ENCODE data around the gene SFT2D1. TPM values are rescaled to one million over a fixed set of nuclear protein-coding genes. Genes with fewer than 3 reads are reported as not detected.

Gene SFT2D1
- total RNA-seq, 1 donor from 2014 or later, result 77.7 TPM

- no peak for TF ChIP-seq CTCF (IDR thresholded peaks at IDR 0.05)
- H3K36me3 ChIP-seq, result no peaks in the 10 kb centered on the region
- no peak overlapping the region for H3K27ac ChIP-seq
- H3K27me3 ChIP-seq, result no peaks in the 10 kb centered on the region
- no peak overlapping the region for H3K4me3 ChIP-seq
- H3K4me1 ChIP-seq, result no peaks in the 10 kb centered on the region
- no peak for DNase-seq (ENCODE audit: low spot score in 2 of 2)
- intact Hi-C loops (cut with DNase I), result no loop called here
- no peaks in the 10 kb centered on the region for H3K9me3 ChIP-seq
Observed at GRCh38 chr6:166300357-166300987, 41.9 kb downstream of the SFT2D1 start.

- H3K9me3 ChIP-seq, result no peaks in the 10 kb centered on the region
- no peaks in the 10 kb centered on the region for H3K4me1 ChIP-seq
- TF ChIP-seq CTCF (IDR thresholded peaks at IDR 0.05), result no peak
- no peak for DNase-seq (ENCODE audit: low spot score in 2 of 2)
- no peak overlapping the region for H3K4me3 ChIP-seq
- intact Hi-C loops (cut with DNase I), result no loop called here
- H3K36me3 ChIP-seq, result no peaks in the 10 kb centered on the region
- H3K27ac ChIP-seq, result no peak overlapping the region
- no peaks in the 10 kb centered on the region for H3K27me3 ChIP-seq
Observed at GRCh38 chr6:166297606-166298005, 44.7 kb downstream of the SFT2D1 start.

GRCh38 chr6:166296035-166296883 is 46.1 kb downstream of the SFT2D1 start:
- no peaks in the 10 kb centered on the region for H3K27me3 ChIP-seq

GRCh38 chr6:166293731-166294584 is 48.4 kb downstream of the SFT2D1 start:
- no peaks in the 10 kb centered on the region for H3K27me3 ChIP-seq
- no peaks in the 10 kb centered on the region for H3K4me1 ChIP-seq
- no peak for DNase-seq (ENCODE audit: low spot score in 2 of 2)
- no peak for TF ChIP-seq CTCF (IDR thresholded peaks at IDR 0.05)
- intact Hi-C loops (cut with DNase I), result no loop called here
- H3K27ac ChIP-seq, result no peak overlapping the region
- H3K4me3 ChIP-seq, result no peak overlapping the region
- H3K9me3 ChIP-seq, result no peaks in the 10 kb centered on the region
- H3K36me3 ChIP-seq, result no peaks in the 10 kb centered on the region

More at GRCh38 chr6:166296035-166296883, 46.1 kb downstream of the SFT2D1 start:
- no peak for TF ChIP-seq CTCF (IDR thresholded peaks at IDR 0.05)
- Histone ChIP-seq H3K9me3 (no peaks in the 10 kb centered on the region), H3K4me1 (no peaks in the 10 kb centered on the region), H3K27ac (no peak overlapping the region), H3K36me3 (no peaks in the 10 kb centered on the region), H3K4me3 (no peak overlapping the region)
- intact Hi-C loops (cut with DNase I), result no loop called here
- no peak for DNase-seq (ENCODE audit: low spot score in 2 of 2)

GRCh38 chr6:166289207-166290060 is 52.9 kb downstream of the SFT2D1 start:
- H3K9me3 ChIP-seq, result no peaks in the 10 kb centered on the region
- intact Hi-C loops (cut with DNase I), result no loop called here
- no peak overlapping the region for H3K4me3 ChIP-seq
- no peak overlapping the region for H3K27ac ChIP-seq
- DNase-seq (ENCODE audit: low spot score in 2 of 2), result no peak
- TF ChIP-seq CTCF (IDR thresholded peaks at IDR 0.05), result no peak
- no peaks in the 10 kb centered on the region for H3K4me1 ChIP-seq
- H3K27me3 ChIP-seq, result no peaks in the 10 kb centered on the region
- H3K36me3 ChIP-seq, result no peaks in the 10 kb centered on the region

Data from ascending aorta (tissue), 2 donors.